ENCODE data around the gene ZDHHC23. TPM values are rescaled to one million over a fixed set of nuclear protein-coding genes. Genes with fewer than 3 reads are reported as not detected.

ZDHHC23 gene
- total and polyA plus RNA-seq, 10 of the 15 experiments (the other 5 are each of a cell fraction or from before 2014, with no cell fraction given) = 0.79 to 4.6 (median 2.9) TPM

- no peak overlapping the region for H3K27ac ChIP-seq (ENCODE audit: control insufficient read depth, insufficient read depth)
- intact Hi-C loops (cut with micrococcal nuclease; ENCODE audit: unreplicated experiment) (no loop called here), in situ Hi-C loops (cut with MboI) (no loop called here)
- no peaks in the 10 kb centered on the region for H4K20me1 ChIP-seq (ENCODE audit: control insufficient read depth, insufficient read depth)
- ATAC-seq (peak; percentile 74), DNase-seq (ENCODE audit: low read depth, low spot score) (no peak), FAIRE-seq (peak; percentile 38)
- no peaks in the 10 kb centered on the region for H3K4me1 ChIP-seq (ENCODE audit: control insufficient read depth, insufficient read depth, low read length)
- H3K79me2 ChIP-seq (ENCODE audit: control insufficient read depth, insufficient read depth, low read length) = no peaks in the 10 kb centered on the region
- ChIA-PET SMC1A (ENCODE audit: uncharacterized antibody, unreplicated experiment) (interaction anchor here (0.8 to 1.6 kb wide), 3 partner anchors 10 to 105 kb away, joined by 3 read pairs; no protein-coding TSS in a partner anchor), RAD21 (ENCODE audit: unreplicated experiment) (no interaction called here), POLR2A (no interaction called here), CTCF (interaction anchor here (0.8 to 1.4 kb wide), 3 partner anchors 14 to 167 kb away, joined by 3 read pairs; no protein-coding TSS in a partner anchor)
- no peak for TF ChIP-seq ZNF592 (IDR thresholded peaks at IDR 0.05)
- peak; percentile 89 for TF ChIP-seq SPI1 (IDR thresholded peaks at IDR 0.05; ENCODE audit: borderline replicate concordance, insufficient read depth, low read depth, low read length)
- TF ChIP-seq ATF7 (IDR thresholded peaks at IDR 0.05; ENCODE audit: low read depth) = 0 out of 2 replicates have a peak, but pooled peaks have one; percentile 8
- no peak; the same call in 1 of the 2 replicates for TF ChIP-seq BACH1 (IDR thresholded peaks at IDR 0.05; ENCODE audit: borderline replicate concordance)
- TF ChIP-seq PAX5 (IDR thresholded peaks at IDR 0.05; ENCODE audit: borderline replicate concordance, low read depth, low read length) = no peak
- H3K27me3 ChIP-seq (replicated peaks in 1 of 2; ENCODE audit: control insufficient read depth in 2 of 2, insufficient read depth in 2 of 2, low read length in 1 of 2) = no peaks in the 10 kb centered on the region
- H3K9me3 ChIP-seq (replicated peaks; ENCODE audit: control insufficient read depth, insufficient read depth, low read length) = no peaks in the 10 kb centered on the region; the same call in 2 of the 3 replicates
- no peak overlapping the region for H3K4me3 ChIP-seq
- no TSS peak for BruUV-seq (replicated peaks)
- H3K9ac ChIP-seq (ENCODE audit: control insufficient read depth, insufficient read depth, low read length) = no peak overlapping the region
- no peak overlapping the region for H2AFZ ChIP-seq (ENCODE audit: control insufficient read depth, low read depth, low read length)
- no peaks in the 10 kb centered on the region for H3K36me3 ChIP-seq (ENCODE audit: control insufficient read depth in 2 of 2, insufficient read depth in 2 of 2, low read length in 1 of 2)
- 49% methylated on average over 2 of the region's 2 CpGs for WGBS (ENCODE audit: insufficient coverage, insufficient replicate concordance, low lambda C conversion rate, missing lambda C conversion rate)
- no peak overlapping the region for H3K4me2 ChIP-seq (ENCODE audit: control insufficient read depth, insufficient read depth)
Observed at GRCh38 chr3:114011059-114011797, 63.4 kb downstream of the ZDHHC23 start.

Other genes starting within 250 kb of the ZDHHC23 start
- gene NAA50, start 201.8 kb upstream of the ZDHHC23 start, total RNA-seq (2014; rRNA removed) = 174 and 200 TPM in 2 replicates
- 56.6 and 67.4 TPM in 2 replicates for gene NAA50, start 201.8 kb upstream of the ZDHHC23 start, total RNA-seq (2014; rRNA removed; fragmentation: Illumina TruSeq; extraction: Trizol)
- 99.9 and 111 TPM in 2 replicates for gene NAA50, start 201.8 kb upstream of the ZDHHC23 start, total RNA-seq (2021)
- 60.8 and 78.9 TPM in 2 replicates for gene NAA50, start 201.8 kb upstream of the ZDHHC23 start, polyA plus RNA-seq (2011; rRNA removed)
- gene NAA50, start 201.8 kb upstream of the ZDHHC23 start, polyA plus RNA-seq (2014; fragmentation: Illumina TruSeq; extraction: Trizol) = 110 and 129 TPM in 2 replicates
- gene NAA50, start 201.8 kb upstream of the ZDHHC23 start, polyA plus RNA-seq (2014; fragmentation: Nextera tagmentation; extraction: Ambion mirVana) = 10 to 100 TPM; 31.7 to 38.6 TPM
- 132 and 159 TPM in 2 replicates for gene NAA50, start 201.8 kb upstream of the ZDHHC23 start, polyA plus RNA-seq (2014; rRNA removed)
- 100 to 1,000 TPM; 202 to 205 TPM for gene NAA50, start 201.8 kb upstream of the ZDHHC23 start, polyA plus RNA-seq (2016; fragmentation: Nextera tagmentation; extraction: Ambion mirVana)
- 52.2 and 72.3 TPM in 2 replicates for gene ATP6V1A, start 201.0 kb upstream of the ZDHHC23 start, total RNA-seq (2014; rRNA removed)
- gene ATP6V1A, start 201.0 kb upstream of the ZDHHC23 start, total RNA-seq (2014; rRNA removed; fragmentation: Illumina TruSeq; extraction: Trizol) = 51.3 and 53.6 TPM in 2 replicates
- 61.4 and 64.5 TPM in 2 replicates for gene ATP6V1A, start 201.0 kb upstream of the ZDHHC23 start, total RNA-seq (2021)
- 42.9 and 59.5 TPM in 2 replicates for gene ATP6V1A, start 201.0 kb upstream of the ZDHHC23 start, polyA plus RNA-seq (2011; rRNA removed)
- gene ATP6V1A, start 201.0 kb upstream of the ZDHHC23 start, polyA plus RNA-seq (2014; fragmentation: Illumina TruSeq; extraction: Trizol) = 31.2 and 39.0 TPM in 2 replicates
- 10 to 100 TPM; 22.4 to 44.1 TPM for gene ATP6V1A, start 201.0 kb upstream of the ZDHHC23 start, polyA plus RNA-seq (2014; fragmentation: Nextera tagmentation; extraction: Ambion mirVana)
- 22.2 and 30.0 TPM in 2 replicates for gene ATP6V1A, start 201.0 kb upstream of the ZDHHC23 start, polyA plus RNA-seq (2014; rRNA removed)
- 10 to 100 TPM; 63.1 to 65.8 TPM for gene ATP6V1A, start 201.0 kb upstream of the ZDHHC23 start, polyA plus RNA-seq (2016; fragmentation: Nextera tagmentation; extraction: Ambion mirVana)
- gene GRAMD1C, start 109.2 kb upstream of the ZDHHC23 start, total RNA-seq (2014; rRNA removed) = 3.8 and 5.9 TPM in 2 replicates
- 9.2 and 9.8 TPM in 2 replicates for gene GRAMD1C, start 109.2 kb upstream of the ZDHHC23 start, total RNA-seq (2014; rRNA removed; fragmentation: Illumina TruSeq; extraction: Trizol)
- 5.5 TPM in 2 replicates for gene GRAMD1C, start 109.2 kb upstream of the ZDHHC23 start, total RNA-seq (2021)
- gene GRAMD1C, start 109.2 kb upstream of the ZDHHC23 start, polyA plus RNA-seq (2011; rRNA removed) = 5.4 and 9.1 TPM in 2 replicates
- 6.1 and 7.6 TPM in 2 replicates for gene GRAMD1C, start 109.2 kb upstream of the ZDHHC23 start, polyA plus RNA-seq (2014; fragmentation: Illumina TruSeq; extraction: Trizol)
- 1 to 10 TPM; 3.2 to 8.4 TPM for gene GRAMD1C, start 109.2 kb upstream of the ZDHHC23 start, polyA plus RNA-seq (2014; fragmentation: Nextera tagmentation; extraction: Ambion mirVana)
- 2.5 and 3.8 TPM in 2 replicates for gene GRAMD1C, start 109.2 kb upstream of the ZDHHC23 start, polyA plus RNA-seq (2014; rRNA removed)
- 1 to 10 TPM; 4.9 to 8.8 TPM for gene GRAMD1C, start 109.2 kb upstream of the ZDHHC23 start, polyA plus RNA-seq (2016; fragmentation: Nextera tagmentation; extraction: Ambion mirVana)
- 1.4 and 2.2 TPM in 2 replicates for gene CCDC191, start 108.5 kb downstream of the ZDHHC23 start, total RNA-seq (2014; rRNA removed)
- gene CCDC191, start 108.5 kb downstream of the ZDHHC23 start, total RNA-seq (2014; rRNA removed; fragmentation: Illumina TruSeq; extraction: Trizol) = 2.5 and 2.9 TPM in 2 replicates
- 1.5 and 1.7 TPM in 2 replicates for gene CCDC191, start 108.5 kb downstream of the ZDHHC23 start, total RNA-seq (2021)
- 2.4 and 4.5 TPM in 2 replicates for gene CCDC191, start 108.5 kb downstream of the ZDHHC23 start, polyA plus RNA-seq (2011; rRNA removed)
- 2.6 and 4.0 TPM in 2 replicates for gene CCDC191, start 108.5 kb downstream of the ZDHHC23 start, polyA plus RNA-seq (2014; fragmentation: Illumina TruSeq; extraction: Trizol)
- gene CCDC191, start 108.5 kb downstream of the ZDHHC23 start, polyA plus RNA-seq (2014; fragmentation: Nextera tagmentation; extraction: Ambion mirVana) = 1 to 10 TPM; 1.3 to 1.6 TPM
- 1.7 and 2.2 TPM in 2 replicates for gene CCDC191, start 108.5 kb downstream of the ZDHHC23 start, polyA plus RNA-seq (2014; rRNA removed)
- 1 to 10 TPM; 1.2 to 1.7 TPM for gene CCDC191, start 108.5 kb downstream of the ZDHHC23 start, polyA plus RNA-seq (2016; fragmentation: Nextera tagmentation; extraction: Ambion mirVana)
- gene QTRT2, start 108.7 kb downstream of the ZDHHC23 start, total RNA-seq (2014; rRNA removed) = 32.6 and 41.9 TPM in 2 replicates
- 40.8 and 42.3 TPM in 2 replicates for gene QTRT2, start 108.7 kb downstream of the ZDHHC23 start, total RNA-seq (2014; rRNA removed; fragmentation: Illumina TruSeq; extraction: Trizol)
- 31.6 and 33.9 TPM in 2 replicates for gene QTRT2, start 108.7 kb downstream of the ZDHHC23 start, total RNA-seq (2021)
- 21.4 and 28.6 TPM in 2 replicates for gene QTRT2, start 108.7 kb downstream of the ZDHHC23 start, polyA plus RNA-seq (2011; rRNA removed)
- gene QTRT2, start 108.7 kb downstream of the ZDHHC23 start, polyA plus RNA-seq (2014; fragmentation: Illumina TruSeq; extraction: Trizol) = 38.2 and 46.4 TPM in 2 replicates
- 10 to 100 TPM; 17.8 to 33.5 TPM for gene QTRT2, start 108.7 kb downstream of the ZDHHC23 start, polyA plus RNA-seq (2014; fragmentation: Nextera tagmentation; extraction: Ambion mirVana)
- gene QTRT2, start 108.7 kb downstream of the ZDHHC23 start, polyA plus RNA-seq (2014; rRNA removed) = 22.7 and 23.3 TPM in 2 replicates
- 10 to 100 TPM; 20.9 to 24.7 TPM for gene QTRT2, start 108.7 kb downstream of the ZDHHC23 start, polyA plus RNA-seq (2016; fragmentation: Nextera tagmentation; extraction: Ambion mirVana)
- gene DRD3, start 231.0 kb downstream of the ZDHHC23 start, total RNA-seq (2014; rRNA removed) = not detected in 2 replicates
- not detected in 2 replicates for gene DRD3, start 231.0 kb downstream of the ZDHHC23 start, total RNA-seq (2014; rRNA removed; fragmentation: Illumina TruSeq; extraction: Trizol)
- not detected in 2 replicates for gene DRD3, start 231.0 kb downstream of the ZDHHC23 start, total RNA-seq (2021)
- gene DRD3, start 231.0 kb downstream of the ZDHHC23 start, polyA plus RNA-seq (2011; rRNA removed) = not detected in 2 replicates
- not detected in 2 replicates for gene DRD3, start 231.0 kb downstream of the ZDHHC23 start, polyA plus RNA-seq (2014; fragmentation: Illumina TruSeq; extraction: Trizol)
- not detected for gene DRD3, start 231.0 kb downstream of the ZDHHC23 start, polyA plus RNA-seq (2014; fragmentation: Nextera tagmentation; extraction: Ambion mirVana)
- not detected in 2 replicates for gene DRD3, start 231.0 kb downstream of the ZDHHC23 start, polyA plus RNA-seq (2014; rRNA removed)
- not detected for gene DRD3, start 231.0 kb downstream of the ZDHHC23 start, polyA plus RNA-seq (2016; fragmentation: Nextera tagmentation; extraction: Ambion mirVana)